GM18873 (cell line): Measurements from ENCODE around the gene NFE2.

Source experiments
- ATAC-seq: cut with Tn5 transposase; IDR thresholded peaks from one replicate; pipeline ENCODE4 v1.9.1; 2021; ENCODE audit warnings: mild to moderate bottlenecking, moderate library complexity, moderate number of reproducible peaks; ENCODE audit not compliant: unreplicated experiment, low FRiP score

NFE2 gene

GRCh38 chr12:54258201-54258681 lies 42.6 kb downstream of the NFE2 start:
- no peak for ATAC-seq

GRCh38 chr12:54257332-54257731 lies 43.5 kb downstream of the NFE2 start:
- no peak for ATAC-seq

GRCh38 chr12:54253240-54253639 lies 47.6 kb downstream of the NFE2 start:
- ATAC-seq = no peak

GRCh38 chr12:54251667-54252284 lies 49.0 kb downstream of the NFE2 start:
- no peak for ATAC-seq

- no peak for ATAC-seq
Observed at GRCh38 chr12:54249489-54249888, 51.3 kb downstream of the NFE2 start.

- ATAC-seq = no peak
Observed at GRCh38 chr12:54246011-54246641, 54.7 kb downstream of the NFE2 start.
